Kidney (tissue), 14 donors: Measurements from ENCODE around the gene GDF15. TPM values are rescaled to one million over a fixed set of nuclear protein-coding genes. Genes with fewer than 3 reads are reported as not detected.

Experiments used
- DNase-seq, 5 donors: peaks; one replicate each; pipeline ENCODE4 v3.0.0-alpha.2; 2013 to 2020
- FAIRE-seq: peaks from 2 replicates; lab custom pipeline; 2012; peaks lifted over from hg19 to GRCh38; lab: Jason Lieb, UNC
- H3K27ac ChIP-seq, 2 donors: one replicate each; pipeline ENCODE4 v1.7.0; 2013; ENCODE audit warnings: low read depth in 2 of 2, low read length in 2 of 2, inconsistent platforms in 1 of 2
- H3K27me3 ChIP-seq: one replicate; pipeline ENCODE4 v1.7.1; 2013; ENCODE audit warnings: low read length, inconsistent platforms; ENCODE audit not compliant: control insufficient read depth, insufficient read depth
- H3K36me3 ChIP-seq, 3 donors: one replicate each; pipeline versions ENCODE4 v1.7.0 to v1.7.1; 2013; ENCODE audit warnings: low read length in 3 of 3, control low read depth in 1 of 3, inconsistent platforms in 1 of 3; ENCODE audit not compliant: insufficient read depth in 3 of 3, control insufficient read depth in 2 of 3
- H3K4me1 ChIP-seq, 3 donors: one replicate each; pipeline versions ENCODE4 v1.7.0 to v1.7.1; 2013; ENCODE audit warnings: low read length in 3 of 3, inconsistent platforms in 1 of 3, low read depth in 1 of 3; ENCODE audit not compliant: control insufficient read depth in 2 of 3, insufficient read depth in 2 of 3
- H3K4me3 ChIP-seq, 3 donors: one replicate each; pipeline versions ENCODE4 v1.7.0 to v1.8.1; 2013; ENCODE audit warnings: low read length in 3 of 3, control low read depth in 1 of 3, inconsistent platforms in 1 of 3
- H3K9ac ChIP-seq, 3 donors: one replicate each; pipeline versions ENCODE4 v1.7.0 to v1.7.1; 2013; ENCODE audit warnings: low read length in 3 of 3, control low read depth in 1 of 3, inconsistent platforms in 1 of 3
- H3K9me3 ChIP-seq, 3 donors: one replicate each; pipeline versions ENCODE4 v1.7.0 to v1.7.1; 2013; ENCODE audit warnings: low read length in 3 of 3, control low read depth in 1 of 3, inconsistent platforms in 1 of 3; ENCODE audit not compliant: control insufficient read depth in 2 of 3, insufficient read depth in 1 of 3
- intact Hi-C: fragments of 100-400 bp; cut with DNase I; formaldehyde crosslinking; loops from one replicate; pipeline ENCODE4 v1.11.1; 2022
- polyA plus RNA-seq: library from polyadenylated mRNA; stranded (reverse); fragments of 350-450 nt; fragmentation: Illumina TruSeq; extraction: RNeasy Lipid Tissue Mini Kit (QIAGEN cat#74804); gene quantifications from one replicate; pipeline ENCODE4 v1.2.3, GENCODE V29; 2014; ENCODE audit warnings: low read depth, low replicate concordance; ENCODE audit not compliant: insufficient read depth
- total RNA-seq: library from RNA; stranded (reverse); fragmentation: NEBNext Ultra II Directional; extraction: Animal tissue kit (Norgen Biotek cat#: 25700); gene quantifications from one replicate; pipeline ENCODE4 v1.2.1, GENCODE V29; 2021
- TF ChIP-seq, protein P1 (sequence below): IDR thresholded peaks from 3 replicates; pipeline ENCODE4 v1.5.1; 2012; ENCODE audit warnings: mild to moderate bottlenecking, moderate library complexity, borderline replicate concordance; ENCODE audit not compliant: insufficient read depth; ENCODE audit errors: extremely low read depth
- donor health status: control.
- donor health status: control.
- donor health status: control.
- donor health status: control.
- donor health status: control.
- donor health status: DM: yes; HTN: yes; CAD: no.
- donor health status: Normal renal cell carcinoma (clear cell type).

GDF15 gene
- total and polyA plus RNA-seq, 2 donors from 2014 or later = 51.2 to 154 TPM

DNA sequence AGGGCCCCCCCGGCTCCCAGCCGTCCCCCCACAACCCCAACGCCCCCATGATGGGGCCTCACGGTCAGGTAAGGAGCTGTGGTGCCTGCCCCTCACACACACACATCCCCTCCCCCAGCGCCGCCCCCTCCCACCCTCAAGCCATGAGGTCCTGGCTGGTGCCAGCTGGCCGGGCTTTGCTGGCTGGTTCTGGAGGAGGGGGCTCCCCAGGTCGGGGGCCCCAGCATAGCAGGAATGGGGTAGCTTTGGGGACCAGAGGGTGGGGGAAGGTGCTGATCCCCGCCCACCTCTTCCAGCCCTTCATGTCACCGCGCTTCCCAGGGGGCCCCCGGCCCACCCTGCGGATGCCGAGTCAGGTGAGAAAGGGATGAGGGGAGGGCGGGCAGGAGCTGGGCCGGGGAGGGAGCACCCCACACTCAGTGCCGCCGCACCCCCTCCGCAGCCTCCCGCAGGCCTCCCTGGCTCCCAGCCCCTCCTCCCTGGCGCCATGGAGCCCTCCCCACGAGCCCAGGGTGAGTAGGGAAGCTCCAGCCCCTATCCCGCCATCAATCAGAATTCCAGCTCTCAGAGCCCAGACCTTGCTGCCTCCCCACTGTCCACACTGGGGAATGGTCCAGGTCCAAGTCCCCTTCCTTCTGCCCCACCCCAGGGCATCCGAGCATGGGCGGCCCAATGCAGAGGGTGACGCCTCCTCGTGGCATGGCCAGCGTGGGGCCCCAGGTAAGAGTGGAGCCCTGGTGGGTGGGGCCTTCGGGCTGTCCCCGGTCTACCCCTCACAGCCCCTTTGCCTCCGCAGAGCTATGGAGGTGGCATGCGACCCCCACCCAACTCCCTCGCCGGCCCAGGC, 45.6 kb downstream of the GDF15 start:
- no peaks in the 10 kb centered on the region for H3K27me3 ChIP-seq
- TF ChIP-seq, protein P1, sequence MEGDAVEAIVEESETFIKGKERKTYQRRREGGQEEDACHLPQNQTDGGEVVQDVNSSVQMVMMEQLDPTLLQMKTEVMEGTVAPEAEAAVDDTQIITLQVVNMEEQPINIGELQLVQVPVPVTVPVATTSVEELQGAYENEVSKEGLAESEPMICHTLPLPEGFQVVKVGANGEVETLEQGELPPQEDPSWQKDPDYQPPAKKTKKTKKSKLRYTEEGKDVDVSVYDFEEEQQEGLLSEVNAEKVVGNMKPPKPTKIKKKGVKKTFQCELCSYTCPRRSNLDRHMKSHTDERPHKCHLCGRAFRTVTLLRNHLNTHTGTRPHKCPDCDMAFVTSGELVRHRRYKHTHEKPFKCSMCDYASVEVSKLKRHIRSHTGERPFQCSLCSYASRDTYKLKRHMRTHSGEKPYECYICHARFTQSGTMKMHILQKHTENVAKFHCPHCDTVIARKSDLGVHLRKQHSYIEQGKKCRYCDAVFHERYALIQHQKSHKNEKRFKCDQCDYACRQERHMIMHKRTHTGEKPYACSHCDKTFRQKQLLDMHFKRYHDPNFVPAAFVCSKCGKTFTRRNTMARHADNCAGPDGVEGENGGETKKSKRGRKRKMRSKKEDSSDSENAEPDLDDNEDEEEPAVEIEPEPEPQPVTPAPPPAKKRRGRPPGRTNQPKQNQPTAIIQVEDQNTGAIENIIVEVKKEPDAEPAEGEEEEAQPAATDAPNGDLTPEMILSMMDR = no peak
- FAIRE-seq (no peak), DNase-seq (peak in 1 of 5 donors; percentile 80)
- no peak overlapping the region for H3K27ac ChIP-seq
- no peak overlapping the region for H3K4me3 ChIP-seq
- H3K36me3 ChIP-seq = no peaks in the 10 kb centered on the region
- peaks cover 0 to 6% (median 0%) of the 10 kb centered on the region in 3 donors for H3K4me1 ChIP-seq
- H3K9me3 ChIP-seq = no peaks in the 10 kb centered on the region
- intact Hi-C loops = no loop called here
- H3K9ac ChIP-seq = no peak overlapping the region

DNA sequence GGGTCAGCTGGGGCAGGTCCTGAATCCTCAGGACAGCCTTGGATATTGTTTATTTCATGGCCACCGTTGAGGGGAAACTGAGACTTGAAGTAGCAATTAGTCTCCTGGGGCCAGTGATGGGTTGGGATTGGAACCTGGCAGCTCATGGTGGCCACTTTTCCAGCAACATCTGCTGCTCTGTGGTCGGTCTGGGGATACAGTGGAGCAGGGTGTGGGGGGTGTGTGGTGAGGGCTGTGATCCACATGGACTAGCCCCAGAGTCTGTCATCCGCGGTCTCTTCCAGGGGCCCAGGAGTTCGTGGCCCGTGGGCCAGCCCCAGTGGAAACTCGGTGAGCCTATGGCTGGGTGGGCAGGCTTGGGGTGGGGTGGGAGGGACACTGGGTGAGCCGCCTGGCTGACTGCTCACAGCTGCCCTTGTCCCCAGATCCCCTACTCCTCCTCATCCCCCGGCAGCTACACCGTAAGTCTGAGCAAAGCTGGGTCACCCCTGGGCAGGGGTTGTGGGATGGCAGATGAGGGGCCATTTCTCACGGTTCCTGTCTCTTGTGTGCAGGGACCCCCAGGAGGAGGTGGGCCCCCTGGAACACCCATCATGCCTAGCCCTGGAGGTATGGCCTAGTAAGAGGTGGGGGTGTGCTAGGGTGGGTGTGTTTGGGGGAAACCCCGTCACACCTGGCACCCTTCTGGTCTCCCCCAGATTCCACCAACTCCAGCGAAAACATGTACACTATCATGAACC, 46.5 kb downstream of the GDF15 start:
- FAIRE-seq = no peak
- Histone ChIP-seq H3K9me3 (no peaks in the 10 kb centered on the region), H3K27ac (no peak overlapping the region), H3K27me3 (no peaks in the 10 kb centered on the region), H3K4me1 (peaks cover 0 to 4% (median 0%) of the 10 kb centered on the region in 3 donors), H3K36me3 (no peaks in the 10 kb centered on the region), H3K4me3 (peak overlapping the region in 1 of 3 donors; percentile 37), H3K9ac (peak overlapping the region in 1 of 3 donors; percentile 34)
- TF ChIP-seq, protein P1 = no peak
- intact Hi-C loops = no loop called here
- no peak for DNase-seq

DNA sequence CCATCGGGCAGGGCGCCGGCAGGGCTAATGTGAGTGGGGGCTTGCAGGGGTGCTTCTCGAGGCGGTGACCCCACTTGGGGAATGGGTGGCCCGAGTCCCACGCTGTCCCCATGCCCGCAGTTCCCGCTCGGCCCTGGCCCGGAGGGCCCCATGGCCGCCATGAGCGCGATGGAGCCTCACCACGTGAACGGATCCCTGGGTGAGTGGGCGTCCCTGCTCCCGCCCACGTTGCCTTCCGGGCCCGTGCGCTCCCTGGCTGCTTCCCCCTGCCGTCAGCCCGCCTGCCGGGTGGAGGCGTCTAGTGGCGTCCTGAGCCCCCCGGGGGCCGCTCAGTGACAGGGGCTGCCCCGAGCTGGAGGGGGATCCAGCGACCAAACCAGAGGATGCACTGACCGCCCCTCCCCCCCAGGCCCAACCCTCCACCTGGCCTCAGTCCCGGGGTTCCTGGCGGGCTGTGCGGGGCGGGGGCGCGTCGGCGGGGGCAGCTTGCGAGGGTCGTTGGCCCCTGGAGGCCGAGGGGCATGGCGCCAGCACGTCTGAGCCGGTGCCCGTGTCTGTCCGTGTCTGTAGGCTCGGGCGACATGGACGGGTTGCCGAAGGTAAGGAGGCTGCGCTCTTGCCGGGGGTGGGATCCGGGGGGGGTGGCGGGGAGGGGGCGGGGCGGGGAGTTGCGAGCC, 47.2 kb downstream of the GDF15 start:
- no peaks in the 10 kb centered on the region for H3K27me3 ChIP-seq
- H3K36me3 ChIP-seq = no peaks in the 10 kb centered on the region
- no peak for FAIRE-seq
- TF ChIP-seq, protein P1 = no peak
- peak overlapping the region; percentile 11 to 47 for H3K27ac ChIP-seq
- no peaks in the 10 kb centered on the region for H3K9me3 ChIP-seq
- intact Hi-C loops = no loop called here
- peak overlapping the region in 1 of 3 donors; percentile 37 for H3K4me3 ChIP-seq
- peak overlapping the region in 1 of 3 donors; percentile 34 for H3K9ac ChIP-seq
- H3K4me1 ChIP-seq = peaks cover 0 to 5% (median 0%) of the 10 kb centered on the region in 3 donors
- peak; percentile 79 to 92 (median 87) for DNase-seq
